Measurements from ENCODE around the gene COL9A3.

The COL9A3 gene

GRCh38 chr20:62786157-62786556 lies 30.7 kb upstream of the COL9A3 start:
- Mint-ChIP-seq H3K4me3 (no peak overlapping the region), H3K27me3 (peaks cover 2% of the 10 kb centered on the region), H3K9me3 (peaks cover 15% of the 10 kb centered on the region), H3K4me1 (ENCODE audit: low read depth) (peaks cover 22% of the 10 kb centered on the region), H3K36me3 (ENCODE audit: low read depth) (peaks cover 7% of the 10 kb centered on the region), H3K27ac (no peak overlapping the region)
- intact Hi-C loops (cut with micrococcal nuclease), result no loop called here

GRCh38 chr20:62787321-62787720 lies 29.5 kb upstream of the COL9A3 start:
- H3K36me3 Mint-ChIP-seq (ENCODE audit: low read depth), result peaks cover 7% of the 10 kb centered on the region
- peaks cover 28% of the 10 kb centered on the region for H3K4me1 Mint-ChIP-seq (ENCODE audit: low read depth)
- H3K4me3 Mint-ChIP-seq, result no peak overlapping the region
- H3K27ac Mint-ChIP-seq, result no peak overlapping the region
- intact Hi-C loops (cut with micrococcal nuclease), result no loop called here
- peaks cover 2% of the 10 kb centered on the region for H3K27me3 Mint-ChIP-seq
- H3K9me3 Mint-ChIP-seq, result peaks cover 15% of the 10 kb centered on the region

- no peak overlapping the region for H3K4me3 Mint-ChIP-seq
- peaks cover 26% of the 10 kb centered on the region for H3K4me1 Mint-ChIP-seq (ENCODE audit: low read depth)
- peaks cover 15% of the 10 kb centered on the region for H3K9me3 Mint-ChIP-seq
- no peak overlapping the region for H3K27ac Mint-ChIP-seq
- no peaks in the 10 kb centered on the region for H3K27me3 Mint-ChIP-seq
- peaks cover 7% of the 10 kb centered on the region for H3K36me3 Mint-ChIP-seq (ENCODE audit: low read depth)
- intact Hi-C loops (cut with micrococcal nuclease), result no loop called here
These were observed 29.0 kb upstream of the COL9A3 start for GRCh38 chr20:62787866-62788265.

- no peak overlapping the region for H3K27ac Mint-ChIP-seq
- H3K36me3 Mint-ChIP-seq (ENCODE audit: low read depth), result peaks cover 7% of the 10 kb centered on the region
- H3K4me3 Mint-ChIP-seq, result no peak overlapping the region
- intact Hi-C loops (cut with micrococcal nuclease), result no loop called here
- H3K27me3 Mint-ChIP-seq, result no peaks in the 10 kb centered on the region
- peaks cover 15% of the 10 kb centered on the region for H3K9me3 Mint-ChIP-seq
- H3K4me1 Mint-ChIP-seq (ENCODE audit: low read depth), result peaks cover 29% of the 10 kb centered on the region
These were observed 28.2 kb upstream of the COL9A3 start for GRCh38 chr20:62788607-62789006.

- no peak overlapping the region for H3K27ac Mint-ChIP-seq
- no peak overlapping the region for H3K4me3 Mint-ChIP-seq
- no peaks in the 10 kb centered on the region for H3K27me3 Mint-ChIP-seq
- H3K9me3 Mint-ChIP-seq, result peaks cover 15% of the 10 kb centered on the region
- peaks cover 7% of the 10 kb centered on the region for H3K36me3 Mint-ChIP-seq (ENCODE audit: low read depth)
- H3K4me1 Mint-ChIP-seq (ENCODE audit: low read depth), result peaks cover 34% of the 10 kb centered on the region
- intact Hi-C loops (cut with micrococcal nuclease), result loop anchor here (5.0 kb wide), 1 partner anchor 488 kb away; the partner anchor contains the start of gene ADRM1
These were observed 26.8 kb upstream of the COL9A3 start for GRCh38 chr20:62790075-62790474.

- peaks cover 44% of the 10 kb centered on the region for H3K4me1 Mint-ChIP-seq (ENCODE audit: low read depth)
- peak overlapping the region; percentile 5 for H3K27ac Mint-ChIP-seq
- no peaks in the 10 kb centered on the region for H3K27me3 Mint-ChIP-seq
- H3K9me3 Mint-ChIP-seq, result peaks cover 15% of the 10 kb centered on the region
- H3K36me3 Mint-ChIP-seq (ENCODE audit: low read depth), result peaks cover 7% of the 10 kb centered on the region
- H3K4me3 Mint-ChIP-seq, result no peak overlapping the region
- intact Hi-C loops (cut with micrococcal nuclease), result loop anchor here (1.0 to 5.0 kb wide), 2 partner anchors 123 to 489 kb away; partner anchors contain the start of gene ADRM1
These were observed 25.3 kb upstream of the COL9A3 start for GRCh38 chr20:62791301-62792181.

GRCh38 chr20:62792182-62792939 lies 24.5 kb upstream of the COL9A3 start:
- Mint-ChIP-seq H3K36me3 (ENCODE audit: low read depth) (peaks cover 12% of the 10 kb centered on the region), H3K4me1 (ENCODE audit: low read depth) (peaks cover 50% of the 10 kb centered on the region), H3K9me3 (peaks cover 8% of the 10 kb centered on the region), H3K27ac (peak overlapping the region; percentile 92), H3K27me3 (no peaks in the 10 kb centered on the region), H3K4me3 (no peak overlapping the region)
- intact Hi-C loops (cut with micrococcal nuclease), result loop anchor here (5.0 kb wide), 1 partner anchor 490 kb away; the partner anchor contains the start of gene ADRM1

- H3K4me1 Mint-ChIP-seq (ENCODE audit: low read depth), result peaks cover 51% of the 10 kb centered on the region
- no peaks in the 10 kb centered on the region for H3K9me3 Mint-ChIP-seq
- H3K27me3 Mint-ChIP-seq, result no peaks in the 10 kb centered on the region
- peak overlapping the region; percentile 51 for H3K4me3 Mint-ChIP-seq
- intact Hi-C loops (cut with micrococcal nuclease), result loop anchor here (5.0 kb wide), 1 partner anchor 491 kb away; the partner anchor contains the start of gene ADRM1
- H3K27ac Mint-ChIP-seq, result peak overlapping the region; percentile 92
- peaks cover 13% of the 10 kb centered on the region for H3K36me3 Mint-ChIP-seq (ENCODE audit: low read depth)
These were observed 23.7 kb upstream of the COL9A3 start for GRCh38 chr20:62792940-62793756.

- peaks cover 19% of the 10 kb centered on the region for H3K36me3 Mint-ChIP-seq (ENCODE audit: low read depth)
- H3K4me1 Mint-ChIP-seq (ENCODE audit: low read depth), result peaks cover 53% of the 10 kb centered on the region
- H3K27ac Mint-ChIP-seq, result peak overlapping the region; percentile 92
- peak overlapping the region; percentile 51 for H3K4me3 Mint-ChIP-seq
- no peaks in the 10 kb centered on the region for H3K27me3 Mint-ChIP-seq
- intact Hi-C loops (cut with micrococcal nuclease), result loop anchor here (5.0 kb wide), 1 partner anchor 491 kb away; the partner anchor contains the start of gene ADRM1
- no peaks in the 10 kb centered on the region for H3K9me3 Mint-ChIP-seq
These were observed 23.2 kb upstream of the COL9A3 start for GRCh38 chr20:62793757-62794006.

- intact Hi-C loops (cut with micrococcal nuclease), result loop anchor here (5.0 kb wide), 1 partner anchor 492 kb away; the partner anchor contains the start of gene ADRM1
- H3K4me3 Mint-ChIP-seq, result peak overlapping the region; percentile 72
- no peaks in the 10 kb centered on the region for H3K27me3 Mint-ChIP-seq
- H3K9me3 Mint-ChIP-seq, result no peaks in the 10 kb centered on the region
- H3K27ac Mint-ChIP-seq, result peak overlapping the region; percentile 92
- H3K36me3 Mint-ChIP-seq (ENCODE audit: low read depth), result peaks cover 24% of the 10 kb centered on the region
- H3K4me1 Mint-ChIP-seq (ENCODE audit: low read depth), result peaks cover 57% of the 10 kb centered on the region
These were observed 22.7 kb upstream of the COL9A3 start for GRCh38 chr20:62794007-62794724.

GRCh38 chr20:62795023-62795761 lies 21.7 kb upstream of the COL9A3 start:
- peaks cover 34% of the 10 kb centered on the region for H3K36me3 Mint-ChIP-seq (ENCODE audit: low read depth)
- peak overlapping the region; percentile 92 for H3K27ac Mint-ChIP-seq
- H3K27me3 Mint-ChIP-seq, result no peaks in the 10 kb centered on the region
- intact Hi-C loops (cut with micrococcal nuclease), result no loop called here
- peak overlapping the region; percentile 72 for H3K4me3 Mint-ChIP-seq
- no peaks in the 10 kb centered on the region for H3K9me3 Mint-ChIP-seq
- peaks cover 60% of the 10 kb centered on the region for H3K4me1 Mint-ChIP-seq (ENCODE audit: low read depth)

- intact Hi-C loops (cut with micrococcal nuclease), result no loop called here
- peaks cover 60% of the 10 kb centered on the region for H3K4me1 Mint-ChIP-seq (ENCODE audit: low read depth)
- peak overlapping the region; percentile 84 for H3K4me3 Mint-ChIP-seq
- H3K36me3 Mint-ChIP-seq (ENCODE audit: low read depth), result peaks cover 51% of the 10 kb centered on the region
- H3K9me3 Mint-ChIP-seq, result no peaks in the 10 kb centered on the region
- H3K27ac Mint-ChIP-seq, result peak overlapping the region; percentile 83
- no peaks in the 10 kb centered on the region for H3K27me3 Mint-ChIP-seq
These were observed 20.0 kb upstream of the COL9A3 start for GRCh38 chr20:62796699-62797491.
